ENCODE results near the gene RALGDS. TPM values are rescaled to one million over a fixed set of nuclear protein-coding genes. Genes with fewer than 3 reads are reported as not detected.

RALGDS gene
- polyA plus RNA-seq, 1 donor (not counting 4 experiments of a cell fraction or from before 2014, with no cell fraction given): 22.6 TPM

GRCh38 chr9:133139246-133140173 lies 18.5 kb upstream of the RALGDS start:
- Histone ChIP-seq H4K20me1 (ENCODE audit: control insufficient read depth, extremely low read depth, insufficient read depth, low read length) (peaks cover 56% of the 10 kb centered on the region), H3K4me1 (ENCODE audit: control insufficient read depth, extremely low read depth, insufficient read depth, low read length) (peaks cover 22% of the 10 kb centered on the region), H3K27me3 (ENCODE audit: control insufficient read depth, extremely low read depth, insufficient read depth, low read length) (no peaks in the 10 kb centered on the region), H3K4me2 (ENCODE audit: control insufficient read depth, extremely low read depth, insufficient read depth, low read depth, low read length) (no peak overlapping the region), H3K9ac (ENCODE audit: control insufficient read depth, extremely low read depth, insufficient read depth, low read length) (no peak overlapping the region), H3K9me1 (ENCODE audit: control insufficient read depth, extremely low read depth, insufficient read depth, low read length) (peaks cover 2% of the 10 kb centered on the region), H3K79me2 (ENCODE audit: control insufficient read depth, insufficient read depth, low read length) (peaks cover 35% of the 10 kb centered on the region), H3K36me3 (ENCODE audit: control insufficient read depth in 2 of 2, extremely low read depth in 1 of 2, insufficient read depth in 2 of 2, low read length in 2 of 2) (peaks cover 0 to 2% of the 10 kb centered on the region in 2 experiments), H3K27ac (ENCODE audit: control insufficient read depth, insufficient read depth, low read length) (no peak overlapping the region), H3K9me3 (ENCODE audit: control insufficient read depth, low read depth, low read length) (no peaks in the 10 kb centered on the region), H2AFZ (ENCODE audit: control insufficient read depth, low read length) (no peak overlapping the region), H3K4me3 (ENCODE audit: control insufficient read depth in 2 of 3, extremely low read depth in 1 of 3, insufficient read depth in 2 of 3, low read depth in 1 of 3, low read length in 3 of 3) (no peak overlapping the region)
- no peak for FAIRE-seq
- dilution Hi-C loops (cut with MboI; ENCODE audit: extremely low pct_ligation_motif_present, low sequenced_read_pairs): no loop called here
- TF ChIP-seq CTCF (optimal IDR thresholded peaks at IDR 0.05 in 1 of 3, IDR thresholded peaks at IDR 0.05 in 1 of 3, conservative IDR thresholded peaks at IDR 0.05 in 1 of 3; ENCODE audit: extremely low read depth in 1 of 3, insufficient read depth in 2 of 3, low read length in 3 of 3) (no peak), EZH2 (IDR thresholded peaks at IDR 0.05; ENCODE audit: low read length) (no peak)
- no peak for DNase-seq (ENCODE audit: low read depth, low spot score)

- Histone ChIP-seq H3K27ac (ENCODE audit: control insufficient read depth, insufficient read depth, low read length) (no peak overlapping the region), H3K9me3 (ENCODE audit: control insufficient read depth, low read depth, low read length) (no peaks in the 10 kb centered on the region), H3K9ac (ENCODE audit: control insufficient read depth, extremely low read depth, insufficient read depth, low read length) (no peak overlapping the region), H3K9me1 (ENCODE audit: control insufficient read depth, extremely low read depth, insufficient read depth, low read length) (peaks cover 3% of the 10 kb centered on the region), H2AFZ (ENCODE audit: control insufficient read depth, low read length) (no peak overlapping the region), H3K27me3 (ENCODE audit: control insufficient read depth, extremely low read depth, insufficient read depth, low read length) (peaks cover 3% of the 10 kb centered on the region), H4K20me1 (ENCODE audit: control insufficient read depth, extremely low read depth, insufficient read depth, low read length) (peaks cover 61% of the 10 kb centered on the region), H3K4me3 (ENCODE audit: control insufficient read depth in 2 of 3, extremely low read depth in 1 of 3, insufficient read depth in 2 of 3, low read depth in 1 of 3, low read length in 3 of 3) (no peak overlapping the region), H3K79me2 (ENCODE audit: control insufficient read depth, insufficient read depth, low read length) (peaks cover 25% of the 10 kb centered on the region), H3K36me3 (ENCODE audit: control insufficient read depth in 2 of 2, extremely low read depth in 1 of 2, insufficient read depth in 2 of 2, low read length in 2 of 2) (peaks cover 0 to 2% of the 10 kb centered on the region in 2 experiments), H3K4me1 (ENCODE audit: control insufficient read depth, extremely low read depth, insufficient read depth, low read length) (peaks cover 33% of the 10 kb centered on the region), H3K4me2 (ENCODE audit: control insufficient read depth, extremely low read depth, insufficient read depth, low read depth, low read length) (no peak overlapping the region)
- FAIRE-seq (no peak), DNase-seq (ENCODE audit: low read depth, low spot score) (no peak)
- dilution Hi-C loops (cut with MboI; ENCODE audit: extremely low pct_ligation_motif_present, low sequenced_read_pairs): no loop called here
- no peak for TF ChIP-seq CTCF (optimal IDR thresholded peaks at IDR 0.05 in 1 of 3, IDR thresholded peaks at IDR 0.05 in 1 of 3, conservative IDR thresholded peaks at IDR 0.05 in 1 of 3; ENCODE audit: extremely low read depth in 1 of 3, insufficient read depth in 2 of 3, low read length in 3 of 3)
- TF ChIP-seq EZH2 (IDR thresholded peaks at IDR 0.05; ENCODE audit: low read length): no peak
These were observed 16.6 kb upstream of the RALGDS start for GRCh38 chr9:133137451-133138231.
